HEK293 (cell line): ENCODE results near the gene OMA1.

Experiments used
- BCL11B ChIP-seq: fragments of 450-650 bp; formaldehyde crosslinking; IDR thresholded peaks from 2 replicates; pipeline ENCODE4 v1.5.1; 2016; ENCODE audit warnings: low read depth, missing biosample characterization, missing genetic modification characterization
- KLF8 ChIP-seq: fragments of 450-650 bp; formaldehyde crosslinking; IDR thresholded peaks from 2 replicates; pipeline ENCODE4 v1.5.1; 2016; ENCODE audit warnings: missing biosample characterization, missing genetic modification characterization
- ZBTB20 ChIP-seq: fragments of 450-650 bp; formaldehyde crosslinking; IDR thresholded peaks from 2 replicates; pipeline ENCODE4 v1.5.1; 2016; ENCODE audit warnings: missing biosample characterization, missing genetic modification characterization
- ZNF133 ChIP-seq: fragments of 450-650 bp; formaldehyde crosslinking; IDR thresholded peaks from 2 replicates; pipeline ENCODE4 v1.5.1; 2016; ENCODE audit warnings: missing biosample characterization, missing genetic modification characterization
- ZNF324 ChIP-seq: fragments of 450-650 bp; formaldehyde crosslinking; IDR thresholded peaks from 2 replicates; pipeline ENCODE4 v1.5.1; 2016; ENCODE audit warnings: missing biosample characterization, missing genetic modification characterization
- ZNF596 ChIP-seq: fragments of 450-650 bp; IDR thresholded peaks from 2 replicates; pipeline ENCODE4 v1.5.0; 2018; ENCODE audit warnings: missing biosample characterization, mild to moderate bottlenecking, missing genetic modification characterization, moderate library complexity
- ZNF76 ChIP-seq: fragments of 450-650 bp; formaldehyde crosslinking; IDR thresholded peaks from 2 replicates; pipeline ENCODE4; 2016; ENCODE audit warnings: low read depth, missing biosample characterization, missing genetic modification characterization, borderline replicate concordance
- ZNF785 ChIP-seq: fragments of 450-650 bp; formaldehyde crosslinking; IDR thresholded peaks from 2 replicates; pipeline ENCODE4 v1.5.1; 2016; ENCODE audit warnings: missing biosample characterization, missing genetic modification characterization
- TF ChIP-seq, protein P1 (sequence below): fragments of 450-650 bp; formaldehyde crosslinking; IDR thresholded peaks from 2 replicates; pipeline ENCODE4 v1.5.1; 2016; ENCODE audit warnings: missing biosample characterization, missing genetic modification characterization
- TF ChIP-seq, protein P2 (sequence below): fragments of 450-650 bp; formaldehyde crosslinking; IDR thresholded peaks from 2 replicates; pipeline ENCODE4 v1.5.1; 2016; ENCODE audit warnings: missing biosample characterization, missing genetic modification characterization, low read depth
- TF ChIP-seq, protein P3 (sequence below): fragments of 450-650 bp; formaldehyde crosslinking; conservative IDR thresholded peaks from 2 replicates; pipeline ENCODE4 v1.5.1; 2016; ENCODE audit warnings: low read depth, missing biosample characterization, missing genetic modification characterization

DNA sequence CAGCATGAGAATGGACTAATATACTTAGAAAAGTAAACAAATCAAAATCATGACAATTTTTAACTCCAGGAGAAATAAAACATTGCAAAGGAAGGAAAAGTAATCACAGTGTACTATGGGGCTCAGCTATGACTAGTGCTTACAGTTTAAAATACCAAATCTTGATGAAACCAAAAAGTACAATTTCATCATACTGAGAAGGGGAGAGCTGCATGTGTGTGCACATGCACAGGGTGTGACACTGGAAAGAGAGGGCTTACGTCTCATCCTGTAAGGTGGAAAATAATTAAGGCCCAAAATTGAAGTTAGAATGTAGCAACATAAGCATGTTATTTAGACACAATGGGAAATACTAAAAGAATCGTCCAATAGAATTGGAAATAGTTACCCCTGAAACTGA is 64.6 kb downstream of the OMA1 start:
- TF ChIP-seq ZNF76 (tag by site-specific recombination) (no peak), BCL11B (tag by site-specific recombination) (no peak), KLF8 (tag by site-specific recombination) (no peak), ZNF785 (no peak), ZNF324 (tag by site-specific recombination) (no peak), ZNF596 (tag by site-specific recombination) (no peak), ZNF133 (no peak), ZBTB20 (no peak)
- TF ChIP-seq, protein P1, sequence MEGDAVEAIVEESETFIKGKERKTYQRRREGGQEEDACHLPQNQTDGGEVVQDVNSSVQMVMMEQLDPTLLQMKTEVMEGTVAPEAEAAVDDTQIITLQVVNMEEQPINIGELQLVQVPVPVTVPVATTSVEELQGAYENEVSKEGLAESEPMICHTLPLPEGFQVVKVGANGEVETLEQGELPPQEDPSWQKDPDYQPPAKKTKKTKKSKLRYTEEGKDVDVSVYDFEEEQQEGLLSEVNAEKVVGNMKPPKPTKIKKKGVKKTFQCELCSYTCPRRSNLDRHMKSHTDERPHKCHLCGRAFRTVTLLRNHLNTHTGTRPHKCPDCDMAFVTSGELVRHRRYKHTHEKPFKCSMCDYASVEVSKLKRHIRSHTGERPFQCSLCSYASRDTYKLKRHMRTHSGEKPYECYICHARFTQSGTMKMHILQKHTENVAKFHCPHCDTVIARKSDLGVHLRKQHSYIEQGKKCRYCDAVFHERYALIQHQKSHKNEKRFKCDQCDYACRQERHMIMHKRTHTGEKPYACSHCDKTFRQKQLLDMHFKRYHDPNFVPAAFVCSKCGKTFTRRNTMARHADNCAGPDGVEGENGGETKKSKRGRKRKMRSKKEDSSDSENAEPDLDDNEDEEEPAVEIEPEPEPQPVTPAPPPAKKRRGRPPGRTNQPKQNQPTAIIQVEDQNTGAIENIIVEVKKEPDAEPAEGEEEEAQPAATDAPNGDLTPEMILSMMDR (tag by site-specific recombination), result no peak
- TF ChIP-seq, protein P2, sequence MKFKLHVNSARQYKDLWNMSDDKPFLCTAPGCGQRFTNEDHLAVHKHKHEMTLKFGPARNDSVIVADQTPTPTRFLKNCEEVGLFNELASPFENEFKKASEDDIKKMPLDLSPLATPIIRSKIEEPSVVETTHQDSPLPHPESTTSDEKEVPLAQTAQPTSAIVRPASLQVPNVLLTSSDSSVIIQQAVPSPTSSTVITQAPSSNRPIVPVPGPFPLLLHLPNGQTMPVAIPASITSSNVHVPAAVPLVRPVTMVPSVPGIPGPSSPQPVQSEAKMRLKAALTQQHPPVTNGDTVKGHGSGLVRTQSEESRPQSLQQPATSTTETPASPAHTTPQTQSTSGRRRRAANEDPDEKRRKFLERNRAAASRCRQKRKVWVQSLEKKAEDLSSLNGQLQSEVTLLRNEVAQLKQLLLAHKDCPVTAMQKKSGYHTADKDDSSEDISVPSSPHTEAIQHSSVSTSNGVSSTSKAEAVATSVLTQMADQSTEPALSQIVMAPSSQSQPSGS (tag by site-specific recombination), result no peak
- TF ChIP-seq, protein P3, sequence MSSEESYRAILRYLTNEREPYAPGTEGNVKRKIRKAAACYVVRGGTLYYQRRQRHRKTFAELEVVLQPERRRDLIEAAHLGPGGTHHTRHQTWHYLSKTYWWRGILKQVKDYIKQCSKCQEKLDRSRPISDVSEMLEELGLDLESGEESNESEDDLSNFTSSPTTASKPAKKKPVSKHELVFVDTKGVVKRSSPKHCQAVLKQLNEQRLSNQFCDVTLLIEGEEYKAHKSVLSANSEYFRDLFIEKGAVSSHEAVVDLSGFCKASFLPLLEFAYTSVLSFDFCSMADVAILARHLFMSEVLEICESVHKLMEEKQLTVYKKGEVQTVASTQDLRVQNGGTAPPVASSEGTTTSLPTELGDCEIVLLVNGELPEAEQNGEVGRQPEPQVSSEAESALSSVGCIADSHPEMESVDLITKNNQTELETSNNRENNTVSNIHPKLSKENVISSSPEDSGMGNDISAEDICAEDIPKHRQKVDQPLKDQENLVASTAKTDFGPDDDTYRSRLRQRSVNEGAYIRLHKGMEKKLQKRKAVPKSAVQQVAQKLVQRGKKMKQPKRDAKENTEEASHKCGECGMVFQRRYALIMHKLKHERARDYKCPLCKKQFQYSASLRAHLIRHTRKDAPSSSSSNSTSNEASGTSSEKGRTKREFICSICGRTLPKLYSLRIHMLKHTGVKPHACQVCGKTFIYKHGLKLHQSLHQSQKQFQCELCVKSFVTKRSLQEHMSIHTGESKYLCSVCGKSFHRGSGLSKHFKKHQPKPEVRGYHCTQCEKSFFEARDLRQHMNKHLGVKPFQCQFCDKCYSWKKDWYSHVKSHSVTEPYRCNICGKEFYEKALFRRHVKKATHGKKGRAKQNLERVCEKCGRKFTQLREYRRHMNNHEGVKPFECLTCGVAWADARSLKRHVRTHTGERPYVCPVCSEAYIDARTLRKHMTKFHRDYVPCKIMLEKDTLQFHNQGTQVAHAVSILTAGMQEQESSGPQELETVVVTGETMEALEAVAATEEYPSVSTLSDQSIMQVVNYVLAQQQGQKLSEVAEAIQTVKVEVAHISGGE (tag by site-specific recombination), result no peak
